Right lobe of liver (tissue), 4 donors: ENCODE data around the gene NTM.

Source experiments
- CTCF ChIP-seq, 4 donors: fragments of 200-600 bp in 3 of 4; fragments of 450-650 bp in 1 of 4; IDR thresholded peaks; one replicate each; pipeline versions ENCODE4 v1.5.1 to v1.8.0; 2016 to 2022; ENCODE audit warnings: antibody characterized with exemption in 4 of 4, mild to moderate bottlenecking in 2 of 4
- POLR2A ChIP-seq: fragments of 450-650 bp; IDR thresholded peaks from one replicate; pipeline ENCODE4 v1.6.1; 2017; ENCODE audit warnings: antibody characterized with exemption, mild to moderate bottlenecking
- donor health status: DM: no; HTN: no; CAD: no.
- donor health status: DM: no; HTN: no; CAD: no.
- donor health status: DM: no; HTN: yes; CAD: no.

DNA sequence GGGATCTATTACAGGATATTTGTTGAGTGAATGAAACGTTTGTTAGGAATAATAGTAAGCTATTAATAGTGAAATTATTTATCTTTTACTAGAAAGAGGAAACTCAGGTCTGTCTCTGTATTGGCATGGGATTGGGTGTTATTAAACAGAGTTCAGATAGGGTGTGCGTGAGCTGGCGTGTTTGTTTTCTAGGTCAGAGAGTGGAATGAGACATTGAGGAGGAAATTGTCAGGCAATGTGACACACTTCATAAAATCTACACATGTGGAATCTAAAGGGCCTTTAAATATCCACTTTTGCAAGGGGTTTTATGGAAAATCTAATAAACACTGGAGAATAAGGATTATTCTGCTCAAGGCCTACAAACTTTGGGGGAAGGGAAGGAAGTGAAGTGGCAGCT, 552.9 kb downstream of the NTM start:
- TF ChIP-seq CTCF (IDR thresholded peaks at IDR 0.05) (no peak), POLR2A (no peak)
